ENCODE results near the gene TCIRG1.
"Not testable (repeated sequence)": the region's sequence is repeated elsewhere in the genome, so short reads cannot be mapped to it uniquely, and the experiment has no call there.

The TCIRG1 gene

DNA sequence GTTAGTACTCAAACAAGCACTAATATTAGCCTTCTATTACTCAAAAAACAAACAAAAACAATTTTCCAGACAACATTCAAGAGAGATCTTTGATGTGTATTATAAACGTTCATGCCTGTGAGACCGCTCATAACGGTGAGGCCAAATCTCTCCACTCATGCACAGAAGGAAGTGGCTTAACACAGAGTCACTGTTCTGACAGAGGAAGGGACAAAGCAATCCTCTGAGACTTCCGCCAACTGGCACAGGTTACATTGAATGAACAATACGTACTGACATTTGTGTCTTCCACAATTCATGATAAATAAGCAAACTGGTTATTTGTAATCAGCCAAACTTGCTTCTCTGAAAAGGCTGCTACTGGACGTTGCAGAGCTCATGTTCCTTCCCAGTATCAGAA is 51.9 kb downstream of the TCIRG1 start:
- no peak for DNase-seq

GRCh38 chr11:68092411-68092810 is 53.6 kb downstream of the TCIRG1 start:
- no peak for DNase-seq

DNA sequence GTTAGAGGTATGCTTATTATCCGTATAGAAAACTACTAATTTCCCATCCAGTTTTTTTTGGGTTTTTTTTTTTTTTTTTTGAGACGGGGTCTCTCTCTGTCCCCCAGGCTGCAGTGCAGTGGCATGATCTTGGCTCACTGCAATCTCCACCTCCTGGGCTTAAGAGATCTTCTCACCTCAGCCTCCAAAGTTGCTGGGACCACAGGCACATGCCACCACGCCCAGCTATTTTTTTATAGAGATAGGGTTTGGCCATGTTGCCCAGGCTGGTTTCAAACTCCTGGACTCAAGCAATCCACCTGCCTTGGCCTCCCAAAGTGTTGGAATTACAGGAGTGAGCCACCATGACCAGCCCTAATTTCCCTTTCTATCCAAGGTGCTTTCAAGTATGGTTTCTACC is 54.1 kb downstream of the TCIRG1 start:
- not testable (repeated sequence) for DNase-seq

- DNase-seq = no peak
These were observed 54.7 kb downstream of the TCIRG1 start for GRCh38 chr11:68093565-68093964.

DNA sequence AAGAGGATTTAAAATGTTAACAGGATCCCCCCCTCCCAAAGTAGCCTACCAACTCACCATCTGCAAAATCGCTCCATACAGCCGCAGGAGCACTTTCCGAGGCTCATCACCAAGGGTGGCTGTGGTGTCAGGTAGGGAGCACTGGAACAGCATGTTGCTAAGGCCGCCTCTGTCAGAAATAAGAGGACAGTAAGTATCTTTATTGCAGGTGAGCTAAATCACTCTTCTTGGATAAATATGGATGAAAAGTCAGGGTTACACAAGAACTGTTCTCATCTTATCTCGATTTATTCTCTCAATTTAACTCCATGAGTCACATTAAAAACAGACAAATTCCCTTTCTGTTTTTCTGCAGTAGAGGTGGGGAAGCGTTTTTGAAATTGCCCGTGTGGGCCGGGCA is 58.1 kb downstream of the TCIRG1 start:
- no peak for DNase-seq

DNA sequence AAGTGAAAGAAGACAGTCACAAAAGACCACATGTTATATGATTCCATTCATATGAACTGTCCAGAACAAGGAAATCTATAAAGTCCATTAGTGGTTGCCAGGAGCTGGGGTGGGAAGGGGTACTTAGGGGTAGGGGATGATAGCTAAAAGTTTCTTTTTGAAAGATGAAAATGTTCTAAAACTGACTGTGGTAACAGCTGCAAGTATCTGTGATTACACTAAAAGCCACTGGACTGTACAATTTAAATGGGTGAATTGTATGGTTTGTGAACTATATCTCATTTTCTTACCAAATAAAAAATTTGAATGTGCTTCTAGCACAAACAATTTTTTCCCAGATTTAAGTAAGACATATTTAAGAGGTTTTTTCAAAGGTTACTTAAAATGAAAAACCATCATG is 60.2 kb downstream of the TCIRG1 start:
- no peak for DNase-seq

DNA sequence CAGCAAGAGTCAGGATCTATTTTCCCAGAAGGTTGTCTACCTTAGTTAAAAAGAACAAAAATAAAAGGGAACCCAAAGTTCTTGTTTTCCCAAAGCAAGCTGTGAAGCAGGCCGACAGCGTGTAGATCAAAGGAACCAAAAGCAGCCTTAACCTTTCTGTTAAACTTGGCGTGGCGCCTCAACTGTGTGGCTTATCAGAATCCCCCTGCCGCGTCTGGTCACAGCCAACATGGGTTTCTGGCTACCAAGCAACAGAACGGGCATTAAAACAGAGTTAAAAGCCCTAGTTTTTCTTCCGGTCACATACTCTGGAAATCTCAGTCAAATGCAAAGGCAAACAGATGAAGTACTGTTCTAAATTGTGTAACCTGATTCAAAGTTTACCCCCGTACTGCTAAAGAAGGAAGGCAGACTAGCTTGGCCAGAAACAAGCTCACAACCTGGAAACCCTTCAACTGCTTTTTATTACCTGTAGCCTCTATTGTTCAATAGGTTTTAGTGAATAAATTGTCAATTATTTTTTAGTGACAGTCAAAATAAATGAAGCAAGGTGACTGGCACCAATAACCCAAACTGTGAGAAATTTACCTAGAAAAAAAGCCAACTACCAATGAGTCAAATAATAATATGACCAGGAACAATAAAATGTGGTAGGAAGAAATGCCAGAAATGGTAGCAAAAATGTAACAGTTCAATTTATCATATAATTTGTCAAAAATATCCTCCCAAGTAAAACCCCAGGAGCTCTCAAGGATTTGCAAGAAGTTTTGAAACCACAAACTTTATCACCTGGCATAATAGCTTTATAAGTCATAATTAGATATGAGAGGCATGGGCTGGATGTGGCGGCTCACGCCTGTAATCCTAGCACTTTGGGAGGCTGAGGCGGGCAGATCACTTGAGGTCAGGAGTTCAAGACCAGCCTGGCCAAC is 60.9 kb downstream of the TCIRG1 start:
- no peak for DNase-seq
